NOMO-1 treated with dmso at 0.1 percent for 144 hours (cell line): ENCODE results near the gene PLA2G12B.
"Not testable (repeated sequence)": the region's sequence is repeated elsewhere in the genome, so short reads cannot be mapped to it uniquely, and the experiment has no call there.

Experiments used
- DNase-seq: peaks from one replicate; lab custom pipeline; 2025; ENCODE audit not compliant: unreplicated experiment; lab: John Stamatoyannopoulos, UW

Gene PLA2G12B

GRCh38 chr10:72943498-72944234 is 10.9 kb downstream of the PLA2G12B start:
- DNase-seq: no peak

- no peak for DNase-seq
Observed at GRCh38 chr10:72935361-72935760, 19.2 kb downstream of the PLA2G12B start.

GRCh38 chr10:72932259-72933015 is 22.2 kb downstream of the PLA2G12B start:
- DNase-seq: no peak

GRCh38 chr10:72930276-72930675 is 24.3 kb downstream of the PLA2G12B start:
- DNase-seq: no peak

GRCh38 chr10:72928798-72929197 is 25.8 kb downstream of the PLA2G12B start:
- no peak for DNase-seq

GRCh38 chr10:72927485-72927884 is 27.1 kb downstream of the PLA2G12B start:
- DNase-seq: no peak

GRCh38 chr10:72925951-72926465 is 28.6 kb downstream of the PLA2G12B start:
- DNase-seq: no peak

GRCh38 chr10:72924351-72924750 is 30.3 kb downstream of the PLA2G12B start:
- DNase-seq: no peak

- not testable (repeated sequence) for DNase-seq
Observed at GRCh38 chr10:72921147-72921683, 33.4 kb downstream of the PLA2G12B start.

GRCh38 chr10:72918352-72918751 is 36.3 kb downstream of the PLA2G12B start:
- no peak for DNase-seq

GRCh38 chr10:72917803-72918332 is 36.7 kb downstream of the PLA2G12B start:
- not testable (repeated sequence) for DNase-seq

- not testable (repeated sequence) for DNase-seq
Observed at GRCh38 chr10:72917201-72917600, 37.4 kb downstream of the PLA2G12B start.

GRCh38 chr10:72913287-72913686 is 41.3 kb downstream of the PLA2G12B start:
- DNase-seq: no peak

- no peak for DNase-seq
Observed at GRCh38 chr10:72912736-72913135, 41.9 kb downstream of the PLA2G12B start.

- no peak for DNase-seq
Observed at GRCh38 chr10:72911758-72912157, 42.8 kb downstream of the PLA2G12B start.

- no peak for DNase-seq
Observed at GRCh38 chr10:72910705-72911104, 43.9 kb downstream of the PLA2G12B start.

GRCh38 chr10:72906446-72906845 is 48.2 kb downstream of the PLA2G12B start:
- DNase-seq: no peak

- peak; percentile 48 for DNase-seq
Observed at GRCh38 chr10:72904806-72905205, 49.8 kb downstream of the PLA2G12B start.

- DNase-seq: not testable (repeated sequence)
Observed at GRCh38 chr10:72903941-72904446, 50.6 kb downstream of the PLA2G12B start.

- no peak for DNase-seq
Observed at GRCh38 chr10:72899545-72899944, 55.1 kb downstream of the PLA2G12B start.

GRCh38 chr10:72898616-72899015 is 56.0 kb downstream of the PLA2G12B start:
- no peak for DNase-seq
